AG09309 (cell line): ENCODE measurements around the gene ODAD2.
A peak's percentile ranks its signal among the peaks of the same experiment; 100 is the strongest.
"Not testable (repeated sequence)": the region's sequence is repeated elsewhere in the genome, so short reads cannot be mapped to it uniquely, and the experiment has no call there.

Experiments used
- DNase-seq: peaks from one replicate; pipeline ENCODE4 v3.0.0-alpha.2; 2010; ENCODE audit warnings: low read depth
- H3K4me3 ChIP-seq: 2 replicates; pipeline ENCODE4 v1.5.1; 2011; ENCODE audit warnings: mild to moderate bottlenecking, low read depth, low read length, moderate library complexity; ENCODE audit not compliant: control insufficient read depth
- CTCF ChIP-seq: IDR thresholded peaks from 2 replicates; pipeline ENCODE4 v1.5.1; 2011; ENCODE audit warnings: mild to moderate bottlenecking, low read depth, low read length, inconsistent platforms; ENCODE audit not compliant: insufficient read depth, control insufficient read depth; ENCODE audit errors: missing control alignments

The ODAD2 gene

DNA sequence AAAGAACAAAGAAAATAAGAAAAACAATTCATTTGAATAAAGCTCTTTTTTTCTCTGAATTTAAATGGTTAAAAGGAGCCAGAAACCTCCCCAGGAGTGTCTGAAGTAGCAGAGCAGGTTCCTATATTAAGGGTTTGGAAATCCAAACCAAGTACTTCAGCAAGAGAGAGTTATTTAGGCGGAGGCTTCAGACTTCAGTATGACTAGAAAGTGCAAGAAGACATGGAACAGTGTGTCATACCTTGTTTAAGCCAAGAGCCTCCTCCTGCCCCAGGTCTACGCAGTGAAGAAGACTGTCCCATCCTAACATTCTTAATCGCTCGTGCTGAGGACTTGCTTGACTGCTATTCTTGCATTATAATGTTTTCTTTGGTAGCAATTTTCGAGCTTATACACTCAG lies 51.3 kb downstream of the ODAD2 start:
- TF ChIP-seq CTCF = no peak
- DNase-seq = no peak
- H3K4me3 ChIP-seq = no peak overlapping the region

DNA sequence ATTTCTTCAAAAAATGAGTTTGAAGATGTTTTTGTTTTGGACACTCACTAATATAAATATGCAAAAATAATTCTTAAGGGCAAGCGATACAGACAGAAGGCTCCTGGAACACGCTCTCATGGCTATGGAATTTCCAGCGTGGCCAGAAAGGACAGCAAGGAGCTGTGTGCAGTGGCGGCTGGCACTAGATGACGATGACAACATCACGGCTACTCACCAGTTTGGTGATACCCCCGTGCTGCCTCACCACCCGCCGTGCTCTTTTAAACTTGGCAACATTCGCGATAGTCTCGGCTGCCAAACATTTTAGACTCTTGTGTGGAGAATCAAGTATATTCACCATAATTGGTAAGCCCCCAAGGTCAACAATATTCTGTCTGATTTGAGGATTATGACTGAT lies 54.9 kb downstream of the ODAD2 start:
- no peak for TF ChIP-seq CTCF
- no peak for DNase-seq

DNA sequence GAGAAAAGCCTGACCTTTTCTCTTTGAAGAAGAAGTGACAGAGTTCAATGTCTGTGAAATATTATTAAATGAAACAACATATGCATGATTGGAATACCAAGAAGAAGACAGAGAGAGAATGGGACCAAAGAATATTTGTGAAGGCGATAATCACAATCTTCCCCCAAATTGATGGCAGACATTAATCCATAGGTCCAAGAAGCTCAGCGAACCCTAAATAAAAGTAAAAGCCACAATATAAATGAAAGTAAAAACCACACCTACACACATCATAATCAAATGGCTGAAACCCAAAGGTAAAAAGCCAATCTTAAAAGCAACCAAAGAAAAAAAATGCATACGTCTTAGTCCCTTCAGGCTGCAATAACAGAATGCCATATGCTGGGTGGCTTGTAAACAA lies 84.0 kb downstream of the ODAD2 start:
- no peak for TF ChIP-seq CTCF
- DNase-seq = no peak
- H3K4me3 ChIP-seq = no peak overlapping the region

More for the DNA sequence above, 54.9 kb downstream of the ODAD2 start:
- H3K4me3 ChIP-seq = no peak overlapping the region

DNA sequence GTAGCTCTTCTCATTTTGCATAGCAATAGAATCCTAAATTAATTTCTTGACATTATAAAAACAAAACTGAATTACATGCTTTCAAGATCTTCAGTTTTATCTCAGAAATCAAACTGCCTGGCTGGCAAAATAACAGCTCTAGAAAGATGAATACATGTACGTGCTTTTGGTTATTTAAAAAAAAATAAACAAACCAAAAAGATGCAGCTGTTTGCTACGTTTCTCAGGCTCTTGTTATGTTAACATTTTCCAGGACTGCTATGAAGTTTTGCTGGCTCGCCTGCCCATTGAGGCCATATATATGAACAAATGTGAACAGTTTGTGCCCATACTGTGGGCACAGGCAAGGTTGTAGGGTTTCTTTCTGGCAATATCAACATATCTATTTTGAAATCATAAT lies 86.6 kb downstream of the ODAD2 start:
- H3K4me3 ChIP-seq = no peak overlapping the region
- TF ChIP-seq CTCF = no peak
- DNase-seq = no peak

DNA sequence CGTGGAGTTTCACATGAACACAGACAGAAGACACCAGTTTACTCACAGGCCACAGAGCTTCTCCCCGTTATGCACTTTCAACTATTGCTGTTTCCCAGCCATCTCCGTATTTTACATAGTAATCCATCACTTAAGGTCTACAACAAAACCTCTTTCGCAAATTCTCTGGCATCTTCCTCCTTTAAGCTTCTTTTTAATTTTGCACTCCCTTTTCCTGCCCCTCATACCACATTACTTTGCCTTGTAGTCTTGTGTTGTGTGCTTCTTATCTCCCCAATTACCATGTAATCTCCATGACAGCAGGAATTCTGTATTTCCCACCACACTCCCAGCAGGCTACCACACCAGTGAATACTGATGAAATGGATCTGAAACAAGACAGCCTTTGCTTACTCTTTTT lies 87.3 kb downstream of the ODAD2 start:
- H3K4me3 ChIP-seq = no peak overlapping the region

DNA sequence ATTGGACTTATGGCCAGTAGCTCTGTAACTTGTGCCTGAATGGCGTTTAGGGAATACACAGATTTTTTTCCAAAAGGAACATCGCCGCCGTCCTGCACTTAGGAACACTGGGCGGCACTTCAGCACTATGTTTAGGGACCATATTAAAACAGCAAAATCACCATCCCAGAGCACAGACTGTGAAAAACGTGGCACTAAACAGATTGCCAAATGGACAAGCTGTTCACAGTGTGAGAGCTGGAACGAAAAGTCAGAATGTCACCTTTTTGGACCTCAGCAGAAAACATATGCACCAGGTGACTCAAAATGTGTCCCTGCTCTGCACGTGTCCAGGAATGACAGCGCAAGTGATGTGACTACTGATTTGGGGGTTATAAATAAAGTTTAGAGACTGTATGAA lies 87.9 kb downstream of the ODAD2 start:
- no peak for TF ChIP-seq CTCF
- no peak overlapping the region for H3K4me3 ChIP-seq
- no peak for DNase-seq

More for the DNA sequence above, 87.3 kb downstream of the ODAD2 start:
- DNase-seq = peak; percentile 11
- TF ChIP-seq CTCF = no peak

DNA sequence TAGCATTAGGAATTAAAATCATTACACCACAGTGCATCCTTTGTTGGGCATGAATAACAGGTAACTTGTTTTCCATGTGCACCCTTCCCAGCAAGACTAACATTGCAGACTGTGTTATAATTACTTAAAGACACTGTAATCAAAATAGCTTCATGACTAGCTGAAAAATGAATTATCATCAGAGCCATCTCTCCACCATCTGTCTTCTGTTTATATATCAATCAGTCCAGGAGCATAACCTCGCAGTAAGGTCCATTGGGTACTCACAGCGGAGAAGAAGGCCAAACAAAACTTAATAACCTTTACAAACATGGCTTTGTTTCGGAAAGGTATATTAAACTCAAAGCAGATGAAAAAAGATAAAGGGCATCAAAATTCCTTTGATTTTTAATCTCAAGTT lies 90.6 kb downstream of the ODAD2 start:
- no peak overlapping the region for H3K4me3 ChIP-seq
- no peak for TF ChIP-seq CTCF
- no peak for DNase-seq

DNA sequence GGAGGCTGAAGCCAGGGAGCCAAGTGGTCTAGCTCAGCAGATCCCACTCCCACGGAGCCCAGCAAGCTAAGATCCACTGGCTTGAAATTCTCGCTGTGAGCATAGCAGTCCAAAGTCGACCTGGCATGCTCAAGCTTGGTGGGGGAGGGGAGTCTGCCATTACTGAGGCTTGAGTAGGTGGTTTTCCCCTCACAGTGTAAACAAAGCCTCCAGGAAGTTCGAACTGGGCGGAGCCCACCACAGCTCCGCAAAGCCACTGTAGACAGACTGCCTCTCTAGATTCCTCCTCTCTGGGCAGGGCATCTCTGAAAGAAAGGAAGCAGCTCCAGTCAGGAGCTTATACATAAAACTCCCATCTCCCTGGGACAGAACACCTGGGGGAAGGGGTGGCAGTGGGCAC lies 99.4 kb downstream of the ODAD2 start:
- not testable (repeated sequence) for DNase-seq, H3K4me3 ChIP-seq
